Ovary (tissue), 9 donors: Measurements from ENCODE around the gene LSM14B. TPM values are rescaled to one million over a fixed set of nuclear protein-coding genes. Genes with fewer than 3 reads are reported as not detected.

Experiments used
- DNase-seq, 5 donors: peaks; one replicate each; pipeline ENCODE4 v3.0.0-alpha.2; 2019 to 2020
- H3K27ac ChIP-seq, 2 donors: fragments of 200-600 bp; one replicate each; pipeline versions ENCODE4 v1.5.1 to v1.8.0; 2019 to 2022
- H3K27me3 ChIP-seq: fragments of 200-600 bp; one replicate; pipeline ENCODE4 v1.8.0; 2022
- H3K36me3 ChIP-seq: fragments of 200-600 bp; sonication (generic); one replicate; pipeline ENCODE4 v1.5.1; 2019
- H3K4me1 ChIP-seq: one replicate; pipeline ENCODE4 v1.8.1; 2013; ENCODE audit warnings: mild to moderate bottlenecking, moderate library complexity; ENCODE audit not compliant: insufficient read depth
- H3K4me3 ChIP-seq: fragments of 200-600 bp; sonication (generic); one replicate; pipeline ENCODE4 v1.5.1; 2017
- H3K9me3 ChIP-seq, 2 donors: fragments of 200-600 bp in 1 of 2; sonication (generic) in 1 of 2; one replicate each; pipeline versions ENCODE4 v1.5.1 to v1.8.1; 2013 to 2019; ENCODE audit warnings: mild to moderate bottlenecking in 1 of 2, moderate library complexity in 1 of 2
- EP300 ChIP-seq: sonication (generic); formaldehyde crosslinking; IDR thresholded peaks from one replicate; pipeline ENCODE4 v1.6.1; 2017; ENCODE audit warnings: antibody characterized with exemption
- POLR2A ChIP-seq: fragments of 450-650 bp; IDR thresholded peaks from one replicate; pipeline ENCODE4 v1.6.1; 2017; ENCODE audit warnings: antibody characterized with exemption, mild to moderate bottlenecking, moderate library complexity
- WGBS, 3 donors: extraction: QIAGEN DNeasy Blood & Tissue Kit in 1 of 3; methylation state at CpG; one replicate each; pipeline versions ENCODE4 v1.1.5 to v1.1.7; 2013 to 2017; 5-methylcytosine and 5-hydroxymethylcytosine counted together
- intact Hi-C, 4 donors: fragments of 100-400 bp; cut with DNase I; formaldehyde crosslinking; loops; one replicate each; pipeline versions ENCODE4 v1.11.0 to v1.15.1; 2022 to 2023
- polyA plus RNA-seq, 2 donors: library from polyadenylated mRNA; stranded (reverse); fragments of 200-250 nt in 1 of 2; fragments of 350-450 nt in 1 of 2; fragmentation: Illumina TruSeq in 1 of 2; extraction: RNeasy Lipid Tissue Mini Kit (QIAGEN cat#74804) in 1 of 2; gene quantifications; one replicate each; pipeline ENCODE4 v1.2.3, GENCODE V29; 2013 to 2014
- total RNA-seq, 7 donors: library from RNA; depleted of rRNA in 2 of 7; stranded (reverse); fragments of >200 nt in 2 of 7; fragmentation: NEBNext Ultra II Directional in 3 of 7; extraction: Animal tissue kit (Norgen Biotek cat#: 25700) in 3 of 7; gene quantifications; one replicate each; pipeline versions ENCODE4 v1.1.0 to v1.2.4, GENCODE V29; 2016 to 2023
- TF ChIP-seq, protein P1 (sequence below), 3 donors: fragments of 450-650 bp in 2 of 3; fragments of 200-600 bp in 1 of 3; IDR thresholded peaks; one replicate each; pipeline versions ENCODE4 v1.5.1 to v1.8.0; 2016 to 2022; ENCODE audit warnings: antibody characterized with exemption in 3 of 3, mild to moderate bottlenecking in 1 of 3
- donor health status: DM: no; HTN: no; CAD: no; lungs with moderate emphysema.
- donor health status: DM: no; HTN: no; CAD: no.
- donor health status: Bipolar disorder and iron deficiency.
- donor health status: DM: yes; HTN: yes; CAD: no.
- donor health status: DM: no; HTN: no; CAD: no.
- donor health status: DM: yes; HTN: yes; CAD: no.

Gene LSM14B
- total and polyA plus RNA-seq, 9 donors = 21.5 to 62.2 (median 55.5) TPM

- intact Hi-C loops = no loop called here
- Histone ChIP-seq H3K4me1 (no peaks in the 10 kb centered on the region), H3K4me3 (no peak overlapping the region), H3K9me3 (no peaks in the 10 kb centered on the region), H3K36me3 (no peaks in the 10 kb centered on the region), H3K27ac (no peak overlapping the region), H3K27me3 (no peaks in the 10 kb centered on the region)
- no peak for DNase-seq
- WGBS, 3 donors = 82 to 88% (median 87%) methylated on average over 6 of the region's 6 CpGs
- no peak for TF ChIP-seq POLR2A
These were observed 45.2 kb downstream of the LSM14B start for GRCh38 chr20:62167474-62167873.

GRCh38 chr20:62168061-62168460 is 45.8 kb downstream of the LSM14B start:
- H3K4me3 ChIP-seq = no peak overlapping the region
- H3K4me1 ChIP-seq = no peaks in the 10 kb centered on the region
- H3K36me3 ChIP-seq = no peaks in the 10 kb centered on the region
- no peaks in the 10 kb centered on the region for H3K27me3 ChIP-seq
- DNase-seq = no peak
- 90 to 93% (median 93%) methylated on average over 4 of the region's 4 CpGs for WGBS, 3 donors
- no peaks in the 10 kb centered on the region for H3K9me3 ChIP-seq
- H3K27ac ChIP-seq = no peak overlapping the region
- TF ChIP-seq, protein P1, sequence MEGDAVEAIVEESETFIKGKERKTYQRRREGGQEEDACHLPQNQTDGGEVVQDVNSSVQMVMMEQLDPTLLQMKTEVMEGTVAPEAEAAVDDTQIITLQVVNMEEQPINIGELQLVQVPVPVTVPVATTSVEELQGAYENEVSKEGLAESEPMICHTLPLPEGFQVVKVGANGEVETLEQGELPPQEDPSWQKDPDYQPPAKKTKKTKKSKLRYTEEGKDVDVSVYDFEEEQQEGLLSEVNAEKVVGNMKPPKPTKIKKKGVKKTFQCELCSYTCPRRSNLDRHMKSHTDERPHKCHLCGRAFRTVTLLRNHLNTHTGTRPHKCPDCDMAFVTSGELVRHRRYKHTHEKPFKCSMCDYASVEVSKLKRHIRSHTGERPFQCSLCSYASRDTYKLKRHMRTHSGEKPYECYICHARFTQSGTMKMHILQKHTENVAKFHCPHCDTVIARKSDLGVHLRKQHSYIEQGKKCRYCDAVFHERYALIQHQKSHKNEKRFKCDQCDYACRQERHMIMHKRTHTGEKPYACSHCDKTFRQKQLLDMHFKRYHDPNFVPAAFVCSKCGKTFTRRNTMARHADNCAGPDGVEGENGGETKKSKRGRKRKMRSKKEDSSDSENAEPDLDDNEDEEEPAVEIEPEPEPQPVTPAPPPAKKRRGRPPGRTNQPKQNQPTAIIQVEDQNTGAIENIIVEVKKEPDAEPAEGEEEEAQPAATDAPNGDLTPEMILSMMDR (IDR thresholded peaks at IDR 0.05) = no peak
- TF ChIP-seq EP300 (no peak), POLR2A (no peak)
- intact Hi-C loops = no loop called here

GRCh38 chr20:62168890-62169435 is 46.7 kb downstream of the LSM14B start:
- DNase-seq = no peak
- Histone ChIP-seq H3K4me1 (no peaks in the 10 kb centered on the region), H3K27me3 (no peaks in the 10 kb centered on the region), H3K9me3 (no peaks in the 10 kb centered on the region), H3K4me3 (no peak overlapping the region), H3K36me3 (no peaks in the 10 kb centered on the region), H3K27ac (no peak overlapping the region)
- TF ChIP-seq EP300 = no peak
- TF ChIP-seq, protein P1 (IDR thresholded peaks at IDR 0.05) = no peak
- TF ChIP-seq POLR2A = no peak
- 91 to 94% (median 94%) methylated on average over 23 of the region's 23 CpGs for WGBS, 3 donors
- intact Hi-C loops = no loop called here

DNA sequence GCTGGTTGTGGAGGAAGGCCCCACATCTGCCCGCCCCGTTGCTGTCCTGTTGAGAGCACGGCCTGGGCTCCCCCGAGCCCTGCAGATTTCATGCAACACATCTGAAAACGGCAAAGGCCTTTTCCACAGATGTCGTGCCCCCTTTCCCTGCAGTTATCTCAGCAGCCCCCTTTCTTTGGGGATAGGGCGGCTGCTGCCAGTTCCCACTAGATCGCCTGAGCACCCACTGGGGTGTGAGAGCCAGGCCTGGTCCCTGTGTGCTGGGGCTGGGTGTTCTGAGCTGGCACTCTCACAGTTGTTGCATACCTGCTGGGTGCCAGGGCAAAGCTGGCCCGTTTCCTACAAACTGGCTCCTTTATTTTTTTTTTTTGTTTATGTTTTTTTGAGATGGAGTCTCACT is 48.3 kb downstream of the LSM14B start:
- Histone ChIP-seq H3K9me3 (no peaks in the 10 kb centered on the region), H3K4me1 (no peaks in the 10 kb centered on the region), H3K4me3 (no peak overlapping the region), H3K27me3 (no peaks in the 10 kb centered on the region), H3K27ac (no peak overlapping the region), H3K36me3 (no peaks in the 10 kb centered on the region)
- TF ChIP-seq EP300 = no peak
- TF ChIP-seq POLR2A = no peak
- TF ChIP-seq, protein P1 (IDR thresholded peaks at IDR 0.05) = no peak
- DNase-seq = no peak
- 88 to 96% (median 91%) methylated on average over 9 of the region's 9 CpGs for WGBS, 3 donors
- intact Hi-C loops = no loop called here

DNA sequence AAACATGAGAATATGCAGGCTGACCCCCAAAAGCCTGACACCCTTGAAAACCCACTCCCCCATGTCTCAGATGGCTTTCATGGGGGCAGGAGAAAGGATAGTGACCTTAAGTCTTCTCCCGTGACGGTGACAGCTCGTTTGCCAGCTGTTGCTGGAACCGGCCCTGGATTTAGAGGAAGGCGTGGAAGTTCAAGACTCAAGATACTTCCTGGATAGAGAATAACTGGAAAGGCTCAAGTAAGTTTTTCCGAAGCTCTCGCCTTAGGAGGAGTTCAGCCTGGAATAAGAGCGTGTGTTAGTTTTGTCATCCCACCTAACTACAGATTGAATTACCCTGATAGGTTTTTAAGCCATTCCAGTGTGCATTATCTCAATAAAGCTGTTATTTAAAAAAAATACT is 49.0 kb downstream of the LSM14B start:
- no peaks in the 10 kb centered on the region for H3K4me1 ChIP-seq
- no peak for TF ChIP-seq EP300
- 85 to 86% (median 85%) methylated on average over 8 of the region's 8 CpGs for whole genome bisulfite sequencing, 3 donors
- no peaks in the 10 kb centered on the region for H3K9me3 ChIP-seq
- no peak overlapping the region for H3K27ac ChIP-seq
- no peak for DNase-seq
- no peaks in the 10 kb centered on the region for H3K27me3 ChIP-seq
- no peaks in the 10 kb centered on the region for H3K36me3 ChIP-seq
- intact Hi-C loops = no loop called here
- no peak overlapping the region for H3K4me3 ChIP-seq
